ENCODE measurements around the gene IFRD2.
"Not testable (repeated sequence)": the region's sequence is repeated elsewhere in the genome, so short reads cannot be mapped to it uniquely, and the experiment has no call there.

DNA sequence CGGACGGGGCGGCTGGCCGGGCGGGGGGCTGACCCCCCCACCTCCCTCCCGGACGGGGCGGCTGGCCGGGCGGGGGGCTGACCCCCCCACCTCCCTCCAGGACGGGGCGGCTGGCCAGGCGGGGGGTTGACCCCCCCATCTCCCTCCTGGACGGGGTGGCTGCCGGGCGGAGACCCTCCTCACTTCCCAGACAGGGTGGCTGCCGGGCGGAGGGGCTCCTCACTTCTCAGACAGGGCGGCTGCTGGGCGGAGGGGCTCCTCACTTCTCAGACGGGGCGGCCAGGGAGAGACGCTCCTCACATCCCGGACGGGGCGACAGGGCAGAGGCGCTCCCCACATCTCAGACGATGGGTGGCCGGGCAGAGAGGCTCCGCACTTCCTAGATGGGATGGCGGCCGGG is 19.8 kb upstream of the IFRD2 start:
- TF ChIP-seq POLR2A, CTCF (IDR thresholded peaks at IDR 0.05): not testable (repeated sequence)

Measured in vagina (tissue), 2 donors.